Activated naive CD8-positive, alpha-beta T cell (primary cell): ENCODE measurements around the gene ACE.
"Not testable (repeated sequence)": the region's sequence is repeated elsewhere in the genome, so short reads cannot be mapped to it uniquely, and the experiment has no call there.

Source experiments
- H3K27ac Mint-ChIP-seq: one replicate; pipeline ENCODE4 v1.8.0; 2021; ENCODE audit warnings: mixed read lengths
- H3K27me3 Mint-ChIP-seq: one replicate; pipeline ENCODE4 v1.8.0; 2021; ENCODE audit warnings: mixed read lengths
- H3K36me3 Mint-ChIP-seq: one replicate; pipeline ENCODE4 v1.8.0; 2021; ENCODE audit warnings: mixed read lengths
- H3K4me1 Mint-ChIP-seq: one replicate; pipeline ENCODE4 v1.8.0; 2021; ENCODE audit warnings: low read depth, mixed read lengths
- H3K4me3 Mint-ChIP-seq: one replicate; pipeline ENCODE4 v1.8.0; 2021; ENCODE audit warnings: mild to moderate bottlenecking, mixed read lengths
- H3K9me3 Mint-ChIP-seq: one replicate; pipeline ENCODE4 v1.8.0; 2021; ENCODE audit warnings: low read depth, mixed read lengths

Gene ACE

DNA sequence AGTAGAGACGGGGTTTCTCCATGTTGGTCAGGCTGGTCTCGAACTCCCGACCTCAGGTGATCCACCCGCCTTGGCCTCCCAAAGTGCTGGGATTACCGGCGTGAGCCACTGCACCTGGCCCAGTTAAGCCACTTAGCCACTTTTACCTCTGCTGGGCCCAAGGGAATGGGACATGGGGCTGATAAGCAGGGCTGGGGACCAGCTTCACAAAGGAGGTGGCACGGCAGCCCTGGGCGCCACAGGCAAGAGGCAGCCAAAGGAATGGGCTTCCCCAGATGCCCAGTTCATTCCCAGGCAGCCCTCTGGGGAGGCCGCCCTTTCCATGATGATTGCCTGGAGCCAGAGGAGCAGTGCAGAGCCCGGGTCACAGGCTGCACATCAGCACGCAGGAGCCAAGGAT is 25.7 kb upstream of the ACE start:
- H3K27ac Mint-ChIP-seq = no peak overlapping the region
- no peaks in the 10 kb centered on the region for H3K27me3 Mint-ChIP-seq
- H3K4me3 Mint-ChIP-seq = no peak overlapping the region
- H3K36me3 Mint-ChIP-seq = no peaks in the 10 kb centered on the region
- H3K4me1 Mint-ChIP-seq = peaks cover 10% of the 10 kb centered on the region
- no peaks in the 10 kb centered on the region for H3K9me3 Mint-ChIP-seq

GRCh38 chr17:63452046-63452961 is 24.6 kb upstream of the ACE start:
- Mint-ChIP-seq H3K4me3 (no peak overlapping the region), H3K36me3 (no peaks in the 10 kb centered on the region), H3K4me1 (peaks cover 5% of the 10 kb centered on the region), H3K27ac (no peak overlapping the region), H3K27me3 (no peaks in the 10 kb centered on the region), H3K9me3 (no peaks in the 10 kb centered on the region)

GRCh38 chr17:63452962-63453551 is 23.8 kb upstream of the ACE start:
- H3K4me1 Mint-ChIP-seq = peaks cover 3% of the 10 kb centered on the region
- H3K4me3 Mint-ChIP-seq = no peak overlapping the region
- H3K27ac Mint-ChIP-seq = no peak overlapping the region
- no peaks in the 10 kb centered on the region for H3K36me3 Mint-ChIP-seq
- no peaks in the 10 kb centered on the region for H3K9me3 Mint-ChIP-seq
- no peaks in the 10 kb centered on the region for H3K27me3 Mint-ChIP-seq

GRCh38 chr17:63454357-63454756 is 22.5 kb upstream of the ACE start:
- not testable (repeated sequence) for H3K4me3 Mint-ChIP-seq

GRCh38 chr17:63454915-63455314 is 21.9 kb upstream of the ACE start:
- no peaks in the 10 kb centered on the region for H3K36me3 Mint-ChIP-seq

More at GRCh38 chr17:63454357-63454756, 22.5 kb upstream of the ACE start:
- H3K27me3 Mint-ChIP-seq, H3K36me3 Mint-ChIP-seq, H3K9me3 Mint-ChIP-seq, H3K27ac Mint-ChIP-seq, H3K4me1 Mint-ChIP-seq: not testable (repeated sequence)

GRCh38 chr17:63455417-63455816 is 21.4 kb upstream of the ACE start:
- no peaks in the 10 kb centered on the region for H3K27me3 Mint-ChIP-seq
- no peaks in the 10 kb centered on the region for H3K4me1 Mint-ChIP-seq
- no peaks in the 10 kb centered on the region for H3K36me3 Mint-ChIP-seq
- no peaks in the 10 kb centered on the region for H3K9me3 Mint-ChIP-seq
- H3K27ac Mint-ChIP-seq = no peak overlapping the region
- H3K4me3 Mint-ChIP-seq = no peak overlapping the region

More at GRCh38 chr17:63454915-63455314, 21.9 kb upstream of the ACE start:
- H3K27ac Mint-ChIP-seq = no peak overlapping the region
- H3K9me3 Mint-ChIP-seq = no peaks in the 10 kb centered on the region
- H3K4me1 Mint-ChIP-seq = no peaks in the 10 kb centered on the region
- H3K4me3 Mint-ChIP-seq = no peak overlapping the region
- H3K27me3 Mint-ChIP-seq = no peaks in the 10 kb centered on the region

- Mint-ChIP-seq H3K4me1 (no peaks in the 10 kb centered on the region), H3K27ac (no peak overlapping the region), H3K4me3 (no peak overlapping the region), H3K36me3 (no peaks in the 10 kb centered on the region), H3K27me3 (peaks cover 2% of the 10 kb centered on the region), H3K9me3 (no peaks in the 10 kb centered on the region)
These were observed 18.4 kb upstream of the ACE start for GRCh38 chr17:63458478-63458877.

GRCh38 chr17:63460018-63460417 is 16.8 kb upstream of the ACE start:
- Mint-ChIP-seq H3K4me3 (no peak overlapping the region), H3K27ac (no peak overlapping the region), H3K9me3 (no peaks in the 10 kb centered on the region), H3K36me3 (no peaks in the 10 kb centered on the region), H3K27me3 (peaks cover 2% of the 10 kb centered on the region), H3K4me1 (no peaks in the 10 kb centered on the region)

DNA sequence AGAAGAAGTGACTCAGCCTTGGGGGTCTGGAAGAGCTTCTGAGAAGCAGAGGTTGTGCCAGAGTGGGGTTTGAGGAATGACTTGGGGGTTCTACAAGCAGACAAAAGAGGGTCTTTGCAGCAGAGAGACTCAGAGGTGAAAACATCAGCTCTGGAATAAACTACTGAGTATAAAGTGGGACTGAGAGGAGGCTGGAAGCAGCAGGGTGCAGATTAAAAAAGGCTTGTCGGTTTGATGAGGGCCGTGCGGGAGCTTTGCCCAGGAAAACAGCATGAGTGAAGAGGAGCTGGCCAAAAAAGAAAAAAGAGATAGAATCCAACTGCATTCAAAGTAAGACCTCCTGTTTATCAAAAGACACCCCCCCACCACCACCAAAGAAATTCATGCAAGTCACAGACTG is 13.1 kb upstream of the ACE start:
- Mint-ChIP-seq H3K4me3 (no peak overlapping the region), H3K9me3 (no peaks in the 10 kb centered on the region), H3K27ac (no peak overlapping the region)

GRCh38 chr17:63464691-63465236 is 12.1 kb upstream of the ACE start:
- H3K27me3 Mint-ChIP-seq = peaks cover 4% of the 10 kb centered on the region
- H3K4me3 Mint-ChIP-seq = no peak overlapping the region
- H3K9me3 Mint-ChIP-seq = no peaks in the 10 kb centered on the region
- H3K4me1 Mint-ChIP-seq = no peaks in the 10 kb centered on the region
- no peaks in the 10 kb centered on the region for H3K36me3 Mint-ChIP-seq
- no peak overlapping the region for H3K27ac Mint-ChIP-seq

More for the DNA sequence above, 13.1 kb upstream of the ACE start:
- H3K36me3 Mint-ChIP-seq = no peaks in the 10 kb centered on the region
- H3K27me3 Mint-ChIP-seq = peaks cover 4% of the 10 kb centered on the region
- no peaks in the 10 kb centered on the region for H3K4me1 Mint-ChIP-seq

DNA sequence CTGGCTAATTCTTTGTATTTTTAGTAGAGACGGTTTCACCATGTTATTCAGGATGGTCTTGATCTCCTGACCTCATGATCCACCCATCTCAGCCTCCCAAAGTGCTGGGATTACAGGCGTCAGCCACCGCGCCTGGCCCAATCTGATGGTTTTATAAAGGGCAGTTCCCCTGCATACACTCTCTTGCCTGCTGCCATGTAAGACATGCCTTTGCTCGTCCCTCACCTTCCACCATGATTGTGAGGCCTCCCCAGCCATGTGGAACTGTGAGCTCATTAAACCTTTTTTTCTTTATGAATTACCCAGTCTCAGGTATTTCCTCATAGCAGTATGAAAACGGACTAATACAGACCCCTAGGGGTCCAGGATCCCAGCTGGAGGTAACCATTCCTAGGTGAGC is 8.8 kb upstream of the ACE start:
- H3K9me3 Mint-ChIP-seq, H3K36me3 Mint-ChIP-seq, H3K4me3 Mint-ChIP-seq, H3K27me3 Mint-ChIP-seq, H3K4me1 Mint-ChIP-seq, H3K27ac Mint-ChIP-seq: not testable (repeated sequence)

- H3K27ac Mint-ChIP-seq = no peak overlapping the region
- H3K36me3 Mint-ChIP-seq = no peaks in the 10 kb centered on the region
- H3K9me3 Mint-ChIP-seq = no peaks in the 10 kb centered on the region
- no peak overlapping the region for H3K4me3 Mint-ChIP-seq
- peaks cover 10% of the 10 kb centered on the region for H3K27me3 Mint-ChIP-seq
- peaks cover 5% of the 10 kb centered on the region for H3K4me1 Mint-ChIP-seq
These were observed 2.7 kb upstream of the ACE start for GRCh38 chr17:63474174-63474573.

GRCh38 chr17:63474586-63475460 is 2.0 kb upstream of the ACE start:
- H3K9me3 Mint-ChIP-seq = no peaks in the 10 kb centered on the region
- H3K4me3 Mint-ChIP-seq = no peak overlapping the region
- peaks cover 10% of the 10 kb centered on the region for H3K27me3 Mint-ChIP-seq

DNA sequence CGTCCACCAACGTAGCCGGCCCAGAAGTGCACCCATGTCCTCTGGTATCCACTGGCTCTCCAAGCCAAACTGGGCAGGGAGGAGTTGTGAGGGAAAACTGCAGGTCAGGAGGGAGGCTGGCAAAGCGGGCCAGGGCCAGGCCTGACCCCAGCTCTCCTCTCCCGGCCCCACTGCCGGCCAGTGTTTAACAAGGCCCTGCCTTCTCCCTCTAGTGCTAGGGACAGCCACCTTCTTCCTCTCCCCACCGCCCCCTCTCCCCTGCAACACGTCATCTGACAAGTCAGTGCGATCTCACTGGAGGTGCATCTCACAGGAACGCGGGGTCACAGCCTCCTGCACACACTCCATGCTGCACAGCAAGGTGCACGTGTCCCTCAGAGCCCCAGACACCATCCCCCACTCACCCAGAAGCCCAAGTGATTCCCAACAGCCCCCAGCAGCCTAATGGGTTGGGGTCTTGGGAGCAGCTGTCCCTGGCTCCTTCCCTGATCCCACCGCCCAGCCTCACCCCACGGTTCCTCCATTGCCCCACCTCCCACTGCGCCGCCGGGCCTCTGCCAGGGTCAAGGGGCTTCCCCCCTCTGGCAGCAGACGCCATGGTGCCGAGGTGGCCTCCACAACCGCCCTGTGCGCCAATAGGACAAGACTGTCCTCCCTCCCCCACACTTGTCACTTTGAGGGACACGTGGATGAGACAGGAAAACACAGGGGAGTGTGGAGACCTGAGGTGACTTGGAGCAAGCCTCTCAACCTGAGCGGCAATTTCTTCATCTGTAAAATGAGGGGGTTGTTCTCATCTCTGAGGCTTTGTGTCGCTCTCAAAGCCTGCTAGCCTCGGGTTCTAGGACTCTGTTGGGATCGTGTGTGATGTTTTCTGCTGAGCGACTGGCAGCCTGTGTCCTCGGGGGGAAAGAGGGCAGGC is 1.1 kb upstream of the ACE start:
- H3K4me1 Mint-ChIP-seq = peaks cover 5% of the 10 kb centered on the region
- H3K36me3 Mint-ChIP-seq = no peaks in the 10 kb centered on the region
- peak overlapping the region; percentile 68 for H3K4me3 Mint-ChIP-seq
- no peaks in the 10 kb centered on the region for H3K9me3 Mint-ChIP-seq
- no peak overlapping the region for H3K27ac Mint-ChIP-seq
- peaks cover 10% of the 10 kb centered on the region for H3K27me3 Mint-ChIP-seq

More at GRCh38 chr17:63474586-63475460, 2.0 kb upstream of the ACE start:
- Mint-ChIP-seq H3K4me1 (peaks cover 5% of the 10 kb centered on the region), H3K27ac (no peak overlapping the region), H3K36me3 (no peaks in the 10 kb centered on the region)
